Measurements from ENCODE around the gene SPAG9.
"Not testable (repeated sequence)": the region's sequence is repeated elsewhere in the genome, so short reads cannot be mapped to it uniquely, and the experiment has no call there.

The SPAG9 gene

DNA sequence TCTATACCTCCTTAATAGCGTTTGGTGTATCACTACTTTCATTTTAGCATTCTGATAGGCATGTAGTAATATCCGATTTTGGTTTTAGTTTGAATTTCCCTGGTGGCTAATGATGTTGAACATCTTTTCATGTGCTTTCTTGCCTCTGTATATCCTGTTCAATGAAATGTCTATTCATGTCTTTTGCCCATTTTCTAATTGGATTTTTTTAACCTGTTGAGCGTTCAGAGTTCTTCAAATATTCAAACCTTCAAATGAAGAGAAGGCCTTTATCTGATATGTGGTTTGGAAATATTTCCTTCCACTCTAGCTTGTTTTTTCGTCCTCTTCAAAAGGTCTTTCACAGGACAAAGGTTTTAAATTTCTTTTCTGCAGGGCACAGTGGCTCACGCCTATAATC lies 30.3 kb upstream of the SPAG9 start:
- Mint-ChIP-seq H3K4me1 (peaks cover 22% of the 10 kb centered on the region), H3K36me3 (ENCODE audit: low read depth) (peaks cover 6% of the 10 kb centered on the region), H3K27me3 (no peaks in the 10 kb centered on the region), H3K27ac (no peak overlapping the region), H3K4me3 (no peak overlapping the region), H3K9me3 (no peaks in the 10 kb centered on the region)
- DNase-seq (no peak), ATAC-seq (no peak)

DNA sequence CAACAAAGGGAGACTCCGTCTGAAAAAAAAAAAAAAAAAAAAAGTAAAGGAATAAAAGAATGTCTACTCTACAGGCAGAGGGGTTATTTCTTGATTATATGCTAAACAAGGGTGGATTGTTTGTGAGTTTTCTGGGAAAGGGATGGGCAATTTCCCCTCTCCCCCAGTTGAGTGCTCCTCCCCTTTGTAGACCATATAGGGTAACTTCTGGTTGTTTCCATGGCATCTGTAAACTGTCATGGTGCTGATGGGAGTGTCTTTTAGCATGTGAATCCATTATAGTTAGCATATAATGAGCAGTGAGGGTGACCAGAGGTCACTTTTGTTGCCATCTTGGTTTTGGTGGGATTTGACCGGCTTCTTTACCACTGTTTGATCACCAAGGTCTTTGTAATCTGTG lies 28.5 kb upstream of the SPAG9 start:
- no peaks in the 10 kb centered on the region for H3K36me3 Mint-ChIP-seq (ENCODE audit: low read depth)

DNA sequence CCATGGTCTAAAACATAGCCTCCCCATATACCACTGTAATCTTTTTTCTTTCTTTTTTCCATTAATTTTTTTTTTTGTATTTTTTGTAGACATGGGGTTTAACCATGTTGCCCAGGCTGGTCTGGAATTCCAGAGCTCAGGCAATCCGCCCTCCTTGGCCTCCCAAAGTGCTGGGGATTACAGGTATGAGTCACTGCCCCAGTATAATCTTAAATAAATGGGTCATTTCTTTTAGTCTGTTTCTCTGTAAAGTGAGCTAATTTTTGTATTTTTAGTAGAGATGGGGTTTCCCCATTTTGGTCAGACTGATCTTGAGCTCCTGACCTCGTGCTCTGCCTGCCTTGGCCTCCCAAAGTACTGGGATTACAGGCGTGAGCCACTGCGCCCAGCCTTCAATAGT lies 27.0 kb upstream of the SPAG9 start:
- Mint-ChIP-seq H3K27ac (peak overlapping the region; percentile 54), H3K27me3 (no peaks in the 10 kb centered on the region), H3K9me3 (no peaks in the 10 kb centered on the region), H3K4me3 (no peak overlapping the region), H3K4me1 (peaks cover 22% of the 10 kb centered on the region), H3K36me3 (ENCODE audit: low read depth) (no peaks in the 10 kb centered on the region)
- peak; percentile 51 for ATAC-seq
- DNase-seq: no peak

More for the DNA sequence above, 28.5 kb upstream of the SPAG9 start:
- ATAC-seq: no peak
- Mint-ChIP-seq H3K4me1 (peaks cover 22% of the 10 kb centered on the region), H3K4me3 (no peak overlapping the region), H3K27me3 (no peaks in the 10 kb centered on the region), H3K9me3 (no peaks in the 10 kb centered on the region), H3K27ac (no peak overlapping the region)
- DNase-seq: no peak

DNA sequence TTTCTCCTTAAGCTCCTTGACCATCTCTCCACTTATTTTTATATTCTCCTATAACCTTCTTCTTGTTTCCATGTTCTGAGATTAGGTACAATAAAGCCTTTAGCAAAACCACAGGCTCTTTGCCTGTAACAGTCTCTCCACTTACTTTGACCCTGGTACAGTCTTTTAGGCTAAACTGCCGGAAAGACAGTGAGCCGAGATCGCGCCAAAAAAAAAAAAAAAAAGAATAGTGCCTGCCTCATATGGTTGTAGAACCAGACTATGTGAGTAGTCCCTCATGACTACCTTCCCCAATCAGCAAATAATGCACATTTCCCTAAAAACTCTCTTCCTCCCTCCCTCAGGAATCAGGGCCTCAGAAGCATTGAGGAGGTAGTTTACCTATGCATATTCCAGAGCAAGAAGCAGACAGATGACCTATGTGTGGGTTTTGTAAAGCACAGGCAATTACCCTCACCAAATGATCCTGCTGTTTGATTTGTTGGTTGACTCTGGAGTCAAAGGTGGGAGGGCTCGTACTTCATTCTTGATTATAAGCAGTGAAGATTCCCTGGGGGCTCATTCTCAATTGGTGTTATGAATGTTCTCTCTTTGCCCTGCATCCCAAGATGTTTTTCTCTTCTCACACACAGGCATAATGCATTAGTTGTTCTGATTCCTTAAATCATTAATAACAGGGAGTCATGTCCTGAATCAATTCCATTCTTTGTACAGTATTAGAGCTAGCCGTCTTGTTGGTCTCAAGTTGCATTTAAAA lies 23.8 kb upstream of the SPAG9 start:
- Mint-ChIP-seq H3K9me3 (no peaks in the 10 kb centered on the region), H3K36me3 (ENCODE audit: low read depth) (no peaks in the 10 kb centered on the region), H3K4me3 (no peak overlapping the region), H3K27me3 (no peaks in the 10 kb centered on the region), H3K4me1 (peaks cover 22% of the 10 kb centered on the region), H3K27ac (no peak overlapping the region)
- DNase-seq (no peak), ATAC-seq (no peak)

DNA sequence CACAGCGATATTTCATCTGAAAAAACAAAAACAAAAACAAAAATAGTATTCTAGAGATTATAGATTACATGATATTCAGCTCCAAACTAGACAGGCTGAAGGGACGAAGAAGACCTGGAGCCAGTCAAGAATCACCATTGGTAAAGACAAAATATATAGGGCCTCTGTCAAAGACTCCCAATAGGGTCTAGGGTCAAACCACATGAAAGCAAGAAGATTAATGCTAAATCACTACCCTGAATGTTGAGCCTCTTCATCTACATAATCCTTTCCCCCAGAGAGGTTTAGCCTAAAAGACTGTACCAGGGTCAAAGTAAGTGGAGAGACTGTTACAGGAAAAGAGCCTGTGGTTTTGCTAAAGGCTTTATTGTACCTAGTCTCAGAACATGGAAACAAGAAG lies 21.9 kb upstream of the SPAG9 start:
- Mint-ChIP-seq H3K36me3 (ENCODE audit: low read depth) (no peaks in the 10 kb centered on the region), H3K27me3 (peaks cover 2% of the 10 kb centered on the region), H3K4me3 (no peak overlapping the region), H3K9me3 (no peaks in the 10 kb centered on the region), H3K27ac (no peak overlapping the region), H3K4me1 (peaks cover 15% of the 10 kb centered on the region)
- no peak for ATAC-seq
- DNase-seq: no peak

DNA sequence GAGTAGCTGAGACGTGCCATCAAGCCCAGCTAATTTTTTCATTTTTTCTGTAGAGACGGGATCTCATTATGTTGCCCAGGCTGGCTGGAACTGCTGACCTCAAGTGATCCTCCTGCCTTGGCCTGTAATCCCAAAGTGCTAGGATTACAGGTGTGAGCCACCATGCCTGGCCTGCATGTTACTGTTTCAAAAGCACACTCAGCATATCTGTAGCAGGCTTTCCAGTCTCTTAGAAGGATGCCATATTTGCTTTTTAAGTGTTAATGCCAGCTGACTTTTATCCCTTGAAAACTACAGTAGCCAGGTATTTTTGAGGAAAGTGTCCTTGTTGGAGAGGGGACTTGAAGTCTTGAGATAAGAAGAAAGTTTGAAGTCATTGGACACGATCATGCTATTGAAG lies 15.3 kb upstream of the SPAG9 start:
- DNase-seq (no peak), ATAC-seq (no peak)
- no peak overlapping the region for H3K27ac Mint-ChIP-seq
- no peaks in the 10 kb centered on the region for H3K9me3 Mint-ChIP-seq
- peaks cover 2% of the 10 kb centered on the region for H3K27me3 Mint-ChIP-seq
- H3K36me3 Mint-ChIP-seq (ENCODE audit: low read depth): no peaks in the 10 kb centered on the region
- no peak overlapping the region for H3K4me3 Mint-ChIP-seq
- H3K4me1 Mint-ChIP-seq: peaks cover 12% of the 10 kb centered on the region

DNA sequence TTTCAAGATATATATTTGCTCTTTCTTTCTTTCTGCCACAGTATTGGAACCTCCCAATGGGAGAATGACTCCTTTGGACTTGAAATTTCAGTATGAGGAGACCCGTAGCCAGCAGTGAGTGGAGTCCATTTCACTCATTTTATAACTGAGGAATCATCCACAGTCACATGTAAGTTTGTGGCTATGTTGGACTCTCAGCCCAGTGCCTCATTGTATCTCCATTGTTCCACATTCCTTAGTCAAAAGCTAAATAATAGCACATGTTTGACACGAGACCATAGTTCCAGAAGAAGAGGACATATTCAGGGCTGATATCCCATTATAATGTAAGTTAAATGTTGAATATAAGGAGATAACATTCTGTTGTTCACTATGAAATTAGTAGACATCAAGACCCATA lies 12.7 kb upstream of the SPAG9 start:
- Mint-ChIP-seq H3K27ac (no peak overlapping the region), H3K4me1 (peaks cover 12% of the 10 kb centered on the region), H3K36me3 (ENCODE audit: low read depth) (no peaks in the 10 kb centered on the region), H3K9me3 (no peaks in the 10 kb centered on the region), H3K4me3 (no peak overlapping the region), H3K27me3 (peaks cover 2% of the 10 kb centered on the region)
- DNase-seq (no peak), ATAC-seq (no peak)

DNA sequence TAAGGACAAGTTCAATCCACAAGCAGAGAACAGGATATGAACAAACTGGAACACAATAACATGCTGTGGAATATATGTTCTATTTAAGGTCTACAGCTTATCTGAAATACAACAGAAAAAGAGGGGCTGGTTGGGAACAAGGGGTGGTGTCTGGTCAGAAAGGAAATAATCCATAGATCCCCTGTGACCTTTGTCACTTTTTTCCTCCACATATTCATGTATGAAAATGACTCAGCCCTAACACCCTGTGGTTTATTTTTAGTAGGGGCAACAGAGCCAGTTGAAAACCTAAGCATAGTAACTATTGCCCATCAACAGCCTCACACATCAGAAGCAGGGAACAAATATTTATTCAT lies 12.3 kb upstream of the SPAG9 start:
- Mint-ChIP-seq H3K4me3 (no peak overlapping the region), H3K4me1 (peaks cover 15% of the 10 kb centered on the region), H3K9me3 (no peaks in the 10 kb centered on the region), H3K27me3 (no peaks in the 10 kb centered on the region), H3K36me3 (ENCODE audit: low read depth) (no peaks in the 10 kb centered on the region), H3K27ac (no peak overlapping the region)
- DNase-seq (no peak), ATAC-seq (peak; percentile 87)

DNA sequence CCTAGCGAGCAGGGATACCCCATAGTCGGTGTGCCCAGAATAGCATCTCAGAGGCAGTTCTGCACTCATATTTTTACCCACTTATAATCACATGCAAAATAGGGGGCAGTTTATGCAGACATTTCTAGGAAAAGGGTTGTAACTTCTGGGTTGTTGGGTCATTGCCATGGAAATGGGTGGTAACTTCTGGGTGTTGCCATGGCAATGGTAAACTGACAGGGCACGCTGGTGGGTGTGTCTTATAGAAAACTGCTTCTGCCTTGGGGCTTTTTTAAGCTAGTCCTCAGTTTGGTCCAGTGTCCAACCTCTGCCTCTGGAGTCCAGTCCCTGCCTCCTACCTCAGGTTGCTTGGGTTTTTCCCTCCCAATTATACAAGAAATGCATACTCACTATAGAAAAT lies 7.4 kb upstream of the SPAG9 start:
- Mint-ChIP-seq H3K4me3 (no peak overlapping the region), H3K27me3 (no peaks in the 10 kb centered on the region), H3K4me1 (peaks cover 20% of the 10 kb centered on the region), H3K27ac (peak overlapping the region; percentile 7), H3K9me3 (no peaks in the 10 kb centered on the region), H3K36me3 (ENCODE audit: low read depth) (no peaks in the 10 kb centered on the region)
- ATAC-seq (peak; percentile 48), DNase-seq (no peak)

DNA sequence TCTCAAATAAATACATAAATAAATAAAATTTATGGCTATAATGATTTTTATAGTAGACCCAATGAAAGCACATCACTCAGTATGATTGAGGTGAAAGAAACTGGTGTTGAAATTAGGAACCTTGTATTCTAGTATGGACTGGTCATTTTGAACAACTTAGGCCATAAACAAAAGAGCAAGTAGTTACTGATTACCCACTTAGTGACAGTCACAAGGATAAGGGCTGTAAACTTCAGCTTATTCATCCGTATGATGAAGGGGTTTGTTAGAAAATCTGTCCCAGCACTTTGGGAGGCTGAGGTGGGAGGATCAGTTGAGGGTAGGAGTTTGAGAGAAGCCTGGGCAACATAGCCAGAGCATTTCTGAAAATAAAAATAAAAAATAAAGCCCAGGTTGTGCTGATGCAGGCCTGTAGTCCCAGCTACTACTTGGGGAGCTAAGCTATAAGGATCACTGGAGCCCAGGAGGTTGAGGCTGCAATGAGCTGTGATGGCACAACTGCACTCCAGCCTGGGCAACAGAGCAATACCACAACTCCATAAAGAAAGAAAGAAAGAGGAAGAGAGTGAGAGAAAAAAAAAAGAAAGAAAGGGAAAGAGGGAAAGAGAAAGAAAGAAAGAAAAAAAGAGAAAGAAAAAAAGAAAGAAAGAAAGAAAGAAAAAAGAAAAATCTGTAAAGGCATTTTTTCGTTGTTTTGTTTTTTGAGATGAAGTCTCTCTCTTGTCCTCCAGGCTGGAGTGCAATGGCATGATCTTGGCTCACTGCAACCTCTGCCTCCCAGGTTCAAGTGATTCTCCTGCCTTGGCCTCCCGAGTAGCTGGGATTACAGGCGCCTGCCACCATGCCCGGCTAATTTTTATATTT lies 4.2 kb upstream of the SPAG9 start:
- no peaks in the 10 kb centered on the region for H3K9me3 Mint-ChIP-seq
- ATAC-seq (no peak), DNase-seq (no peak)
- H3K4me1 Mint-ChIP-seq: peaks cover 35% of the 10 kb centered on the region
- H3K4me3 Mint-ChIP-seq: no peak overlapping the region
- H3K36me3 Mint-ChIP-seq (ENCODE audit: low read depth): no peaks in the 10 kb centered on the region
- no peak overlapping the region for H3K27ac Mint-ChIP-seq
- no peaks in the 10 kb centered on the region for H3K27me3 Mint-ChIP-seq

DNA sequence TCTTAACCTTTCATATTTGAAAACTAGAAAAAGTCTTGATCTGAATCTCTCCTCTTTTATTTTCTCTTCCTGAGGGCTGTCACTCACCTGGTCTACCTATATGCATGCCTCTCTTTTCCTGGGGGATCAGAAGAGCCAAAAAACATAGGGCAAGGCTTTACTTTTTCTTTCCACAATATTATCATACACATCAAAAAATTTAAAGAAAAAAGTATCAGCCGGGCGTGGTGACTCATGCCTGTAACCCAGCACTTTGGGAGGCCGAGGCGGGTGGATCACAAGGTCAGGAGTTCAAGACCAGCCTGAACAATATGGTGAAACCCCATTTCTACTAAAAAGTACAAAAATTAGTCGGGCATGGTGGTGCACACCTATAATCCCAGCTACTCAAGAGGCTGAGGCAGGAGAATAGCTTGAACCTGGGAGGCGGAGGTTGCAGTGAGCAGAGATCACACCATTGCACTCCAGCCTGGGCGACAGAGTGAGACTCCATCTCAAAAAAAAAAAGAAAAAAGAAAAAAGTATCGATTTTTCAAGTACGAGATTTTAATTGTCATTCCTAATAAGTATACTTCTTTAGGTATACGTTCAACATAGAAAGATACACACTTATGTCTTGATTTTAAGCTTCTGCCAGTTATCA lies 1.9 kb upstream of the SPAG9 start:
- peak; percentile 12 for DNase-seq
- not testable (repeated sequence) for ATAC-seq; H3K9me3 Mint-ChIP-seq; H3K36me3 Mint-ChIP-seq (ENCODE audit: low read depth); H3K27me3 Mint-ChIP-seq
- Mint-ChIP-seq H3K27ac (peak overlapping the region; percentile 96), H3K4me1 (peaks cover 49% of the 10 kb centered on the region), H3K4me3 (peak overlapping the region; percentile 86)

DNA sequence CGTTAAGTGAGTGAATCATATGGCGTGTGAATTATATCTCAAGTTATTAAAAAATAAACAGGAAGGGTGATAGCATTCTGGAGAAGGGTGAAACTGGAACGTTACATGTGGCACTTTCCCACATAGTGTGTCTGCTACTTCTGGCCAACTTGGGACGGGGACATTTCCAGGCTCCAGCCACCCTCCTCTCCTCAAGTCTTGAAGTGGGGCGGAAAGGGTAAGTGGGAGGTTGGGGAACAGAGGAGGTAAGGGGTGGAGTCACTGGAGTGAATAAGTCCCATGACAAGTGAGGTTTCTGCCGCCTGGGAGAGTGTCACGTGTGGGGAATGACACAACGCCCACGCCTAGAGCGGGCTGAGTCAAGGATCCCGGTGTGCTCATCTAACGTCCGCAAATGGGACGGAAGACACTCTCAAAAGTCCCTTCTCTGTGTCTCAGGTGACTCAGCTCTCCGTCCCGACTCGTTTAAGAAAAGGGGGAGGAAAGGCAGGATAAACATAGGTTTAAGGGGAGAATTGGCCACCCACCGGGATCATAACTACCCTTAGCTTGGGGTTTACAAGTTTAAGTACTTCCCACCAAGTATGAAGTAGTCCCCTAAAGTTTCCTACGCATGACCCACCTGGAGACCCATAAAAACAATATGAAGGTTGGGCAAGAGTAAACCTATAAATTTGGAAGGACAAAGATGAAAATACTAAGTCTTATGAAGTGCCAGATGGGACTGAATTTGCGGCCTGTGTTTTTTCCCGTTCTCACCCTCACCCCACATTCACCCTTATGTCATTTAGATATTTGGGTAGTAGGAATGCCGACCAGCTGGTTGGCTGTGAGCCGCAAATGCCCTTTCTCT lies 1.2 kb upstream of the SPAG9 start:
- H3K9me3 Mint-ChIP-seq: no peaks in the 10 kb centered on the region
- DNase-seq: peak; percentile 90
- peaks cover 1% of the 10 kb centered on the region for H3K36me3 Mint-ChIP-seq (ENCODE audit: low read depth)
- peak; percentile 71 for ATAC-seq
- H3K4me3 Mint-ChIP-seq: peak overlapping the region; percentile 86
- peaks cover 57% of the 10 kb centered on the region for H3K4me1 Mint-ChIP-seq
- H3K27me3 Mint-ChIP-seq: no peaks in the 10 kb centered on the region
- peak overlapping the region; percentile 96 for H3K27ac Mint-ChIP-seq

DNA sequence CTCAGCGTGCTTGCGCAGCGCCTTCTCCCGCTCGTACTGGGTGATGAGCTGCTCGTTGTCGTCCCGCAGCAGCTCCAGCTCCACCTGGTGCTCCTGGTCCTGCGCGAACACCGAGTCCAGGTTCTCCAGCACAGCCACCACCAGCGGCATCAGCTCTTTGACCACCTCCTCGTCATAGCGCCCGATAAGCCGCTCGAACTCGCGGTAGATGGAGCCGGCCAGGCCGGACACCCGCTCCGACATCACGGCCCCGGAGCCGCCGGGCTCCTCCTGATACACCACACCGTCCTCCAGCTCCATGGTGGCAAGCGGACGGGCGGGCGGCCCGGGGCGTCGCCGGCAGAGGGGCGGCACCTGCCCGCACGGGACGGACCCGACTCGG lies 320 bp downstream of the SPAG9 start:
- peak overlapping the region; percentile 91 for H3K27ac Mint-ChIP-seq
- H3K36me3 Mint-ChIP-seq (ENCODE audit: low read depth): peaks cover 1% of the 10 kb centered on the region
- no peaks in the 10 kb centered on the region for H3K27me3 Mint-ChIP-seq
- ATAC-seq (peak; percentile 60), DNase-seq (no peak)
- H3K4me1 Mint-ChIP-seq: peaks cover 61% of the 10 kb centered on the region
- no peaks in the 10 kb centered on the region for H3K9me3 Mint-ChIP-seq
- peak overlapping the region; percentile 92 for H3K4me3 Mint-ChIP-seq

All from activated naive CD8-positive, alpha-beta T cell treated with anti-CD3 and anti-CD28 coated beads, Interleukin-2, amount 50 U/mL, for 24 hours (primary cell).